HG03342 (cell line): ENCODE data around the gene DPP10.

ENCODE experiments used
- ATAC-seq: cut with Tn5 transposase; IDR thresholded peaks from one replicate; pipeline ENCODE4 v1.9.1; 2021; ENCODE audit warnings: mild to moderate bottlenecking, moderate library complexity; ENCODE audit not compliant: unreplicated experiment

The DPP10 gene

GRCh38 chr2:114579542-114579941 lies 137.1 kb downstream of the DPP10 start:
- no peak for ATAC-seq

DNA sequence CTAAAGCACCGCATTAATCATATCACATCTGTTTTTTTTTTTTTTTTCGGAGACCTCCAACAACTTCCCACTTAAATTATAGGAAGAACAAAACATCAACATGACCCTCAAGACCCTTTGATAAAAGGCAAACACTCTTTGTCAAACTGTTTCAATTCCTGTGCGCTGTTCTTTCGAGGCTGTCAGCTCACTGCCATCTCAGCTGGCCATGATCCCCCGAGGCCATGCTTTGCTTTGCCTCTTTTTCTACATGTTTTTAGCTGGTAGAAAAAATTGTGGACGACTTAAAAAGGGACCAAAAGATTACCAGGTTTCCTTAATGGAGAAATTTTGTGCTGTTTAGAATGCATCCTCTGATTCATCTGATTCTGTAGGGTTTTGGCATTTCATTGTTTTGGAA lies 138.2 kb downstream of the DPP10 start:
- no peak for ATAC-seq

GRCh38 chr2:114598329-114598728 lies 155.9 kb downstream of the DPP10 start:
- ATAC-seq = no peak

DNA sequence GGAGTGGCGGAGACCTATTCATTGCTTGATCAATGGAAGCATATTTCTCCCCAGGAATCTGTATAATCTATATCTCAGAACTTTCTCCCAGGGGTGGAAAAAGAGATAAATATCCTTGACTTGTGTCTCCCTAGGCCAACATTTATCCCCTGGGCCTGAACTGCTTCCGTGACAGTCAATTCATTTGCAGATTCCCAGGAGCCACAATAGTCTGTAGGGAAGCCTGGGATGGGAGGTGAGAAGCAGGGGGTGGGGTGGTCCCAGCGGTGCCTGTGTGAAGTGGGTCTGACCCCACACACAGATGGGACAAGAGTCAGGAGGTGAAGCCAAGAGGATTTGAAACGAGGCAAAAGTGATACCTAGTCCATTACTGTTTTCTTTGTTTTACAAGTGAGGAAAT lies 166.8 kb downstream of the DPP10 start:
- ATAC-seq = no peak

DNA sequence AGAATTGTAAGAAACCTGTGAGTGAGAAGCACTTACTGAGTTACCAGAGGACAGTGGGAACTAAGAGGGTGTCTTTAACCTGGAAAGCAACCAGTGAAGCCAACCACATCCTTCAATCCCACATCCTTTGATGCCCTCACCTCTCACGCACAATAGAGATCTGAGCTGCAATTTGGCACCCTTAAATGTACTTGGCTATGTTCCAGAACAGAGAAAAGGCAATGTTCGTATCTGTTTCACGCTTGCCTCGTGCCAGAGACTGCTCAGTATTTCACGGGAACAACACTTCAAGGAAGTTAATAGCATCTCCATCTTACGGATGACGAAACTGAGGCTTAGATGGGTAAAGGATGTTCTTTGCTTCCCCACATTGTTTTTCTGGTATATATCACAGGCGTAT lies 167.4 kb downstream of the DPP10 start:
- ATAC-seq = no peak

- ATAC-seq = no peak
Observed at GRCh38 chr2:114610677-114611076, 168.2 kb downstream of the DPP10 start.

DNA sequence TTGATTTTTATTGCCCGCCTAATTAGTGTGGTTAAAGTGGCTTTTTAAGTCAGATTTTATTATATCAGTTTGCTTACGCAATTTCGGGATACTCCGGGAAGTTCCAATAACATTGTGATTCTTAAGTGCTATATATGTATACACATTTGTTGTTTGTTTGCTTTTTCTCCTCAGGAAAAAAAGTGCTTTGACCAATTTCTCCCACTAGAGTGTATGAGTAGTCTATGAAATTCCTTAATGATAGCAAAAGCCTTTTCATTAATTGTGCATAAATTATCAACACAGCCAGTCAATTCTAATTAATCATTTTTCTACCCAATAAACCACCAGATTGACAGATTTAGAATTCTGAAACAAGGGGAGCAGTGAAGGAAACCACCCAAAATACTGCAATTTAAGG lies 172.2 kb downstream of the DPP10 start:
- no peak for ATAC-seq

DNA sequence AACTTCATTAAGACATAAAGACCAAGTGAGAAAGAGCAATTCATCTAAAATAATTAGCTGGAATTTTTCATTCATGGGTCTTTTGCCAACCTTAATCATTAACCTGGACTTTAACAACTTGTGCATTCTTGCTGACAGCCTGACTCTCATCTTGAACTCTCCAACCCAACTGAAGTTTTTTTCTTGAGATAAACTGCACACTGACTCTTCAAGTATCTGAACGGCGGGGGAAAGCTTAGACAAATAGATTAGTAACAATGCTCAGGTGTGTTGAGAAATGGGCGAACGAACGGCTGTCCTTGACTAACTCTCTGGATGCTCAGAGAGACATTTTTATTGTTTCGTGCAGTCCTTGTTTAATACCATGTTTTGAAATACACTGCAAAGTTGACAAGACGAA lies 186.0 kb downstream of the DPP10 start:
- ATAC-seq = no peak

DNA sequence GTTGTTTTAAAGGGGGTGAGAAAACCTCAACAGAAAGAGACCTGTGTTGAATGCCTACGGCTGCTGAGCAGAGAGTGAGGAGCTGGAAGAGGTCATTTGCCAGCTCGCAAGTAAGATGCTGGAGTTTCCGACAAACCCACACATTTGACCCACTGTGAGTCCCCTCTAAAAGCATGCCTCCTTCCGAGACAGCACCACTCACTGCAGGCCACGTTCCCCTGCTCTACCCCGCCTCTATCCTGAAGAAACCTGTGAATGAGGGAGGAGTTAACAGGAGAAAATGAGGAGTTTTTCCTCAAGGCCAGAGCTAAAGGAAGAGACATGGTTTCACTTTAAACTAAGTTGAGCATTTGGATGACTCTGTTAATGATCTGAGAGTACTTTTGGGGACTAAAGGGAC lies 188.7 kb downstream of the DPP10 start:
- no peak for ATAC-seq

DNA sequence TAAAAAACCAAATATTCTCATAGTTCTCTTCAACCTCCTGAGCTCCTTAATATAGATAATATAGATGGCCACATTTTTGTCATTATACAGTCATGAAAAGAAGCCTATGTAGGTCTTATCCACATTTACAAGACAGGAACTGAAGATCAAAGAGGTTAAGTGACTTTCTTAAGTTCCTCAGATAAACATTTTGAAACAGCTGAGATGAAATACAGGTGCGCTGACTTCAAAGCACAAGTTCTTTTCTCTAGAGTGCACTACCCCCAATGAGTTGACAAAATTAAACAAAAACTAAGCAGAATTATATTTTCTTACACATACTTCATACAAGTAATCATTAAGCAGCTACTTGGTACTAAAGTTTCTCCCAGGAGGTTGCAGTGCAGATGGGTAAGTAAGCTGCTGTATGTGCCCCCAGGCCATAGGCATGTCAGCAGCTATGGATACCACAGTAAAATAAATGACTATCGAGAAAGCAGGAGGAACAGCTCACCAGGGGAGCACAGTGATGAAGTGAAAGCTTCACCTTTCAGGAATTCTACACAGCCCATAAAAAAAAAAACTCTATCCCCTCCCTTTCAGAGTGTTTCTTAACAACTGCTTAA lies 199.8 kb downstream of the DPP10 start:
- ATAC-seq = no peak

DNA sequence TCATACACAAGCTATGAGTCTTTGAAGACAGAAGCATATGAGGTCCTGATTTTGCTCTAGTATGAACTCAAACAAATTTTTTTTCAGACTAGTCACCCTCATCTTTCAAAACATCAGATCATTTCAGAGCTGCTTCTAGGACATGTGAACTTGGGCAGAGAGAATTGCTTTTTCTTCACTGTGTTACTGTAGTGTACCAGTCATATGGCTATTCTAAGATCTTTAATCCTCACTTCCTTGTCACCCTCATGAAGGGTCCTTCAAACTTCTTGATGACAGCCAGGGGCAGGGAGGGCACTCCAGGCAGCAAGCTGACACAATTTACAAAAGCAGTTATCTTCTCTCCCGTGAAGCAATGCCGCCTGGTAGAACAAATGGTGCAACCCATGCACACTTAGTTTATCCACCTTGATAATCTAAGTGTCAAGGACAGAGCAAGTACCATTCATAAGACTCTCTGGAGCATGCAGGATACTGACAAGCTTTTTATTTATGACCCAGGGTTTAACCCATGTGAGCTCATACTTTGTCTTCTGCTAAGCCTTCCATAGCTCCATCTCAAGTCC lies 200.6 kb downstream of the DPP10 start:
- ATAC-seq = no peak

DNA sequence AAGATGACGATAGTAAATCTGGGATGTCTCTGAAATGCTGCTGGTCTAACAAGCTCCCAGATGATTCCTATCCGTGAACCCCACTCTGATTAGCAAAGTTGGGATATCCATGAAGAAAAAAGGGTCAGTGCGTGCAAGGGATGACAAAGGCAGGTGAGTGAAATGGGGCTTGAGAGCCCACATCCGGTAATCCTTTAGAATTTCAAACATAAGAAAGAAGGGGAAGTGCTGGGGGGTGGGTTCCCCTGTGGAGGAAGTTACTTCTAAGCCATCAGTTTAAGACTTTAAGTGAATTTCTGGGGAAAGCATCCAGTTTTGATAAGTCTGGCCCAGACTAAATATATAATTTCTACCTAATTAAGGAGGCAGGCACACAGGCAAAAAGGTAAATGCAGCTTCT lies 209.5 kb downstream of the DPP10 start:
- ATAC-seq = no peak

DNA sequence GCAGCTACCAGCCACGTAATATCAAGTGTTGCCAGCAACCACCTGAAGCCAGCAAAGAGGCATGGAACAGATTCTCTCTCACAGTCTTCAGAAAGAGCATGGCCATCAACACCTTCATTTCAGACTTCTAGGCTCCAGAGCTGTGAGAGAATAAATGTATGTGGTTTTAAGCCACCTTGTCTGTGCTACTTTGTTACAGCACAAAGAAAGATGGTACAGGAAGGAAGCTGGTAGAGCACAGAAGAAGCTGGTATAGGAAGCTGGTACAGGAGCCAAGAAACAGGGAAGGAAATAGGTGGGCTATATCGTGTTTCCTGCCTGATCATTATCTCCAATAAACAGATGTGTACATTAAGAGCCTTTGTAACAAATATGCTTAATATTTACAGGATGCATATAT lies 217.4 kb downstream of the DPP10 start:
- ATAC-seq = no peak

DNA sequence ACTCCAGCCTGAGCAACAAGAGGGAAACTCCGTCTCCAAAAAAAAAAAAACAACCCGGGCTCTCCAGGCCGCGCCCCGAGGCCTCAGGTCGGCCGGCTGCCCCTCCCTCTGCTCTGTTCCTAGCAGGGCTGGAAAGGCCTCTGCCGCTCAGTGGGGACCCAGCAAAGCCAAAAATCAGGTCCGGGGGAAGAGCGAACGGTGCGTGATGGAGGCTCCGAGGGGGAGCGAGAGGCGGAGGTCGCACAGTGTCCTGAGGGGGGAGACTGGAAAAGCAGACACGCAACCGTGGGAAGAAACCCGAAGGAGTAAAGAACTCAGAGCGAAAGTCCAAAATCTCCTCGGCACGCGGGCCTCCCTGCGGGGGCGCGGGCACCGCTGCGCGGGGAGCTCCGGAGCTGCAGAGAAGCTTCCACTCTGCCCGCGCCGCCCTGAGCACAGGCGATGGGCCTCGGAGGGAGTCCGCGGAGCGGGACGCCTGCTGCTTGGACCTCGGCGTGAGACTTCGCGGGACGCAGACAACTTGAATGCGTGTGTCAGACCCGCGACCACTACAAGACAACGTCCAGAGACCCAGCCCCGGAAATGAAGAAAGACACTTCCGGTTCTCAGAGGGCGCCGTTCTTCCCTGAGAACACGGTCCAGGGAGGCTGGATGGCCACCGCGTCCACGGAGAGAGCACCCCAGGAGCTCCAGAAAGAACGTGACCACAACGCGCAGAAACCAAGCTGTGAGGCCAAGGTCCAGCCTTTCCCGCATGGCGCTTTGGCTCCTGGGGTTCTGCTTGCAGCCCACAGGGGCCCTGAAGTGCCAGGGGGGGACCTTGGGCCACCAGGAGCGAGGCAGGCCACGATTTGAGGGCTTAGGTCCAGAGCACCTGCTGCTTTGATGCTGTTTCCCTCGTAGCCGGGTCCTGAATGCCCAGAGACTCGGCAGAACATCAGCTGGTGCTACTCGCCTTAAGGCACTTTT lies 219.8 kb downstream of the DPP10 start:
- no peak for ATAC-seq

DNA sequence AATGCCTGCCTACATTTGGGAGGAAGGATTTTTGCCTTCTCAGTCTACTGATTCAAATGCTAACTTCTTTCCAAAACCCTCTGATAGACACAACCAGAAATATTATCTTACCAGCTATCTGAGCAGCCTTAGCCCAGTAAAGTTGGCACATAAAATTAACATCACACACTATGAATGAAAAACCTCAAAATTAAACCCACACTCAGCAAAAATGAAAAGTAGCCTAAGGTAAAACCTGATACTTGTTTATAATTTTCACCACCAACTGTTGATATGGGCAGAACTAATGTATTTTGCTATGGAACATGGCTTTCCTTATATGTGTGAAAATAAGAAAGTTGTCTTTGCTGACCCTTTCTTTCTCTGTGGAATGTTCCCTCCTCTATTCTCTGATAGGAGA lies 226.0 kb downstream of the DPP10 start:
- no peak for ATAC-seq

- no peak for ATAC-seq
Observed at GRCh38 chr2:114683251-114683650, 240.8 kb downstream of the DPP10 start.

DNA sequence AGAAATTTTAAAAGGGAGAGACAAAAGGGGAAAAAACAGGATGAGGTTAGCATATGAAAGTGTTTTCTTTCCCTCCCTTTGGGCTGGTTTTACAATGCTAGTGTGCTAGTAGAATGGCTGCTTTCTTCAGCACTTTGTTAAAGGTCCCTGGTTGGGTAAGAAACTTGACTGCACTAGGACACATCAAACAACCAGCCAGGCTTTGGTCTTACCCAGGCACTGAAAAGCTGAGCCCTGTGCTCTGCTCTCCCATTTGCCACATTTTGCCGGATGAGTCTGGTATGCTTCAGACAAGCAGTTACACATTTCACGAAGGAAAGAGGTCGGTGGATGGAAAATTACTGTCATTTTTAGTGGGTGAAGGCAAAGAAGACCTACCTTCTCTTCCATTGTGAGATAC lies 242.0 kb downstream of the DPP10 start:
- no peak for ATAC-seq

DNA sequence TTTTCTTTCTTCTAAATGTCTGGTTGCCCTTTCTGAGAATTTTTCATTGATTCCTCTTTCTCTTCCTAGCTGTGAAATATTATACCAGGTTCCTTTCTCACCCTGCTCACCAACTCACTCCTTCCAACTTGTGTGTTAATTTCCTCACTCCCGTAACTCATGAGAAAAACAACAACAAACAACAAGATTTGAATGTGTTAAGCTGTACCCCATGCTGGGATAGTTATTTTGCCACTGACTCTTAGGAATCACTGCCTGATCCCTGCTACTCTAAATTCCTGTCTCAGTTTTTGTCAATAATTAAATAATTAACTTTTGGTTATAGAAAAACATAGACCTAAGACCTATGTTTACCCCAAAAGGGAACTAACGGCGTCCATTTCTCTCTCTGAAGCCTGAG lies 242.7 kb downstream of the DPP10 start:
- no peak for ATAC-seq

GRCh38 chr2:114688241-114688640 lies 245.8 kb downstream of the DPP10 start:
- no peak for ATAC-seq

DNA sequence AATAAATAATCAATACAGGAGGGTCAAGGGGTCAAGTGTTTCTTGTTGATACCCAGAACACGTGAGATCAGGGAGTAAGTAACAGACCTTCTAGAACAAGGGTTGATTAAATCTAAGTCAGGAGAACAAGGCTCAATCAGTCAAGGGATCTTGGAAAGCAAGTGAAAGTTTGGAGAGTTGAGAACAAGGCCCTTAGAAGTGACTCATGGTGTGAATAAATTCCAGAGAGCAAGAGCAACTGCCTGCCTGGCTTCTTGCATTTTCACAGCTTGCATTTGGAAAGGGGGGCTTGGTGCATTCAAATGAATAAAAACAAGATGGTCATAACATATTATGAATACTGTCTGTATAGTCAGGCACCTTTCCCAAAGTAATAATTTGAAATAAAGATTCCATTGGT lies 256.1 kb downstream of the DPP10 start:
- no peak for ATAC-seq

GRCh38 chr2:114699423-114699944 lies 257.0 kb downstream of the DPP10 start:
- ATAC-seq = no peak

- no peak for ATAC-seq
Observed at GRCh38 chr2:114700440-114700839, 258.0 kb downstream of the DPP10 start.
